ENCODE data around the gene COL25A1.
A peak's percentile ranks its signal among the peaks of the same experiment; 100 is the strongest.
"Not testable (repeated sequence)": the region's sequence is repeated elsewhere in the genome, so short reads cannot be mapped to it uniquely, and the experiment has no call there.

COL25A1 gene

DNA sequence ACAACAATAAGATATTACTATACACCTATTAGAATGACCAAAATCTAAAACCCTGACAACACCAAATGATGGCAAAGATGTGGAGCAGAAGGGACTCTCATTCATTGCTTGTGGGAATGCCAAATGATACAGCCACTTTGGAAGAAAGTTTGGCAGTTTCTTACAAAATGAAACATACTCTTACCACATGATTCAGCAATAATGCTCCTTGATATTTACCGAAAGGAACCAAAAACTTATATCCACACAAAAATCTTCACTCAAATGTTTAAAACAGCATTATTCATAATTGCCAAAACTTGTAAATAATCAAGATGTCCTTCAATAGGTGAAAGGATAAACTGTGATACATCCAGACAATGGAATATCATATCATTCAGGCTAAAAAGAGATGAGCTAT, 180.9 kb downstream of the COL25A1 start:
- DNase-seq = no peak

DNA sequence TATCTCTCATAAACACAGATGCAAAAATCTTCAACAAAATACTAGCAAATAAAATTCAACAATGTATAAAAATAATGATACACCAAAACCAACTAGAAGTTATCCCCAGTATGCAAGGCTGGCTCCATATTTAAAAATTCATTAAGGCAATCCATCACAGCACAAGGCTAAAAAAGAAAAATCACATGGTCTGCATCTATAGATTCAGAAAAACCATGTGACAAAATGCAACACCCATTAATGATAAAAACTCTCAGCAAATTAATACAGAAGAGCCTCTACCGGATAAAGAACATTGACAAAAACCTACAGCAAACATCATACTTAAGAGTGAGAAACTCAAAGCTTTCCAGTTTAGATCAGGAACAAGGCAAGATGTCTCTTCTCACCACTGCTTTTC, 182.6 kb downstream of the COL25A1 start:
- DNase-seq = no peak

DNA sequence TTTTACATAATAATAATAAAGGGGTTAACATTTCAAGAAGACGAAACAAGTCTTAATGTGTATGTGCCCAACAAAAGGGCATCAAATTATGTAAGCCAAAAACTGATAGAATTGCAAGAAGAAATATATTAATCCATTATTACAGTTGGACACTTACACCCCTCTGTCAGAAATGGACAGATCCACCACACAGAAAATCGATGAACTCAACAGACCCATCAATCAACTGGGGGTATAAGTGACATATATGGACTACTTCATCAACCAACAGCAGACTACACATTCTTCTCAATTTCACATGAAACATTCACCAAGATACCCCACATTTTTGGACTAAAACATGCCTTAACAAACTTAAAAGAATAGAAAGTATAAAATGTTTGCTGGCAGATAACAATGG, 183.8 kb downstream of the COL25A1 start:
- DNase-seq = no peak

DNA sequence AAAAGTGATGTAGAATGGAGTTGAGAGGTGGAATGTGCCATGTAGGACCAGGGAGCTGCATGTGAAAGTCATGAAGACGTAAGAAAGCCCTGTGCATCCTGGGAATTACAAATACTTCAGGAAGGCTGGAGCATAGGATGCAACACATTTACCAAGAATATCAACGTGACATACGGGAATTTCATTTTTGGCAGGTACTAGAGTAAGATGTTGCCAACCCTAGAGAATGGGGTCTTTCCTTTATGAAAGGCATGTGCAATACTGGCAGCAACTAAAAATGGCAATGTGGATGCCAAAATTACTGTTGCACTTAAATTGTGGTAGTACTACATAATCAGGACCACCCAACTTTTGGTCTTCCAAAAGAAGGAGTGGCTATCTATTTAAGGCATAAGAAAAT, 188.0 kb downstream of the COL25A1 start:
- no peak for DNase-seq

DNA sequence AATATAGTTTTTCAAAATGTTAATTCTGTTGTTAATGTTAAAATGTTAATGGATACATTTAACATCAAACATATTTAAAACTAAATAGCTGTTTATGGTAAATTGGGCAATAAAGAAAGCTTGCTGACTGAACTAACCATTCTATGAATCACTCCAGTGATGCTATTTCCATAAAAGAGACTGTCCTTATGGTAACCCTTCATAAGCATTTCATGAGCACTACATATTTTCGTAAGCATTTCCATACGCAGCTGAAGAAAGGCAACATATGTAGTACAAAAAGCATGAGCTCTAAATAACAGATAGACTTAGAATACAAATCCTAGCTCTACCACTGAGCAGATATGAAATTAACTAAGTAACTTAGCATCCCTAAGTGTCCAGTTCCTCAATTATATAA, 188.9 kb downstream of the COL25A1 start:
- no peak for DNase-seq

DNA sequence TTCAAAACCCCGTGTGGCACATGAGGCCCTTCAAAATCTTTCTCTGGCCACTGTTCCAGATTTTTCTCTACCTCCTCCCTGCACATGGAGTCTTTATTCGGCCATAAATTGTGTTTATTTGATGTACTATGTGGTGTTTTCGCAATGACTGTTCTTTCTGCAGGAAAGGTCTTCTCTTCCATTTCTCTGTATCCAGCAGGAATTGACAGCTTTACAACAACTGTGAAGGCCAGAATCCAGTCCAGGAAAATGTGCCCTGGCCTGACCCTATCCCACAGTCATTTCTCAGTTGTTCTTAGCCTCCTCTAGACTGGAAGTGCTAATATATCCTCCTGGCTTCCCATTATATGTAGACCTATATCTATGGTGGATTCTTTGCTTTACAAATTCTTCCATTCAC, 191.4 kb downstream of the COL25A1 start:
- no peak for DNase-seq

DNA sequence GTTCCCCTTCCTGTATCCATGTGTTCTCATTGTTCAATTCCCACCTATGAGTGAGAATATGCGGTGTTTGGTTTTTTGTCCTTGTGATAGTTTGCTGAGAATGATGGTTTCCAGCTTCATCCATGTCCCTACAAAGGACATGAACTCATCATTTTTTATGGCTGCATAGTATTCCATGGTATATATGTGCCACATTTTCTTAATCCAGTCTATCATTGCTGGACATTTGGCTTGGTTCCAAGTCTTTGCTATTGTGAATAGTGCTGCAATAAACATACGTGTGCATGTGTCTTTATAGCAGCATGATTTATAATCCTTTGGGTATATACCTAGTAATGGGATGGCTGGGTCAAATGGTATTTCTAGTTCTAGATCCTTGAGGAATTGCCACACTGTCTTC, 194.2 kb downstream of the COL25A1 start:
- not testable (repeated sequence) for DNase-seq

DNA sequence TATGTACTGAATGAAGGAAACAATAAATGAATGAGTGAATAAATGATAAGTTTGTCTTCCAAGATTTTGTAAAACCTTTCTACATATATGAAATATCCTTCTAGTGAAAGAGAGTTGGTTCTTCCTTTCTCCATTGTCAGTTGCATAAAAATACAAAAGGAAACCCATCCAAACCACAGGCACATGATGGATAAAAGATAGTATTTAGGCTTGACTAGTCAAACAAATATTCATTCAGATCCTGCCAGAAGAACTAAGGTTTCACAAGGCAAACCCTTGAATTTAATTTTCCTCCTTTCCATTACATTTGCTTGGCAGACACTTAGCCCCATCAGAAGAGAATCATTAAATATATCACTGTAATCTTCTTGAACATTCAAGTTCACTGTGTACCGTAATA, 208.4 kb downstream of the COL25A1 start:
- no peak for DNase-seq

DNA sequence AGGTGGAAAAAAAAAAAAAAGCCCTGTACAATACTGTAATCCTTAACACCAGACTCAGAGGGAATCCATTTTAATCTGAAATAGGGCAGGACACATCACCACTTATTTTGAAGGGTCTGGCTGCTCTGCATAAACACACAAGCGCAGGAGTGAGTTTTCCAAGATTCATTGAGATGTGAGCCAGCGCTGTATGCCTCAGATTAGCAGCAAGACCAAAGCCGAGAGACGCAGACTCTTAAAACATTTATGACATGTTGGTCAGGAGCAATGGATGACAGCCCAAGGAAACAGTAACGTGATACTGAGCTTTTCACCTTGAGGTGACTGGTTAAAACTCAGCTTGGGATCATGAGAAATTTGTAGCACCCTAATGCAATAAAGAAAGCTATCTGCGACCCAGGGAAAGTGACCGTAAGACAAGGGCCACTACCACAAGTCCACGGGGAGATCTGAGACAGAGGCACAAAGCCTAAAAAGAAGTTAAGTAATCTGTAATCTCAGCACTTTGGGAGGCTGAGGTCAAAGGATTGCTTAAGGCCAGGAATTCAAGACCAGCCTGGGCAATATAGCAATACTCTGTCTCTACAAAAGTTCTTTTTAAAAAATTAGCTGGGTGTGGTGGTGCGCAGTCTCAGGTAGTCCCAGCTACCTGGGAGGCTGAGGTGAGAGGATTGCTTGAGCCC, 210.6 kb downstream of the COL25A1 start:
- DNase-seq = no peak

DNA sequence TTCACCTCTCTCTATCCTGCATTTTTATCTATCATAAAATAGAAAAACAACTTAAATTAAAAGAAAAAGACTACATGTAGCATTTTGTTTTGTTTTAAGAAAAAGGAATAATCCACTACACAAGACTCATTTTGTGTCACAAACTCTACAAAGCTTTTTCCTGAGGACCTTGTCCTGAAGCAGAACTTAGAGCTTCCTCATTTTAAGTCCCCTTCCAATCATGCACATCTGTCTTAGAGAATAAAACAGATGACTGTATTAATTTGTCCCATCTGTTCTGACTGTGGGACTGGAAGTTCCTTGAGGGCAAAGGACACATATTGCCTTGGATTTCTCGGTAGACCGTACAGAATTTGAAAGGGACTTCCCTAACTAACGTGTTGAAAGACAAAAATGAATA, 218.5 kb downstream of the COL25A1 start:
- no peak for DNase-seq

DNA sequence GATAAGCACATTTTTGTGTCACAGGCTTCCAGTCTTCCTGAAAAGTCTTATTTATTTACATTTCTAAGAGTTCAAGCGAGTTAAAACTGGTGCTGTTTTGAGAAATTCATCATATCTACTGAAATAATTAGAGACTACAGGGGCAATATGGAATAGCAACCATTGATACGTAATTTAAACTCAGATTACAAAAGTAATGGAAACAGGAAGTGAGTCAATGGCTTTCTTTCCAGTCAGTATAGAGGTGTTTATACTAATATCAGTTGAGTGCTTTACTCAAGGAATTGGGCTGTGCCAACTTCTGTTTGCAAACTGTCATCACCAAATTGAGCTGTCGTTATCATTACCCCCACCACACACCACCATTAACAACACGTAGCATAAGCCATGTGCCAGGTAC, 222.7 kb downstream of the COL25A1 start:
- DNase-seq = no peak

DNA sequence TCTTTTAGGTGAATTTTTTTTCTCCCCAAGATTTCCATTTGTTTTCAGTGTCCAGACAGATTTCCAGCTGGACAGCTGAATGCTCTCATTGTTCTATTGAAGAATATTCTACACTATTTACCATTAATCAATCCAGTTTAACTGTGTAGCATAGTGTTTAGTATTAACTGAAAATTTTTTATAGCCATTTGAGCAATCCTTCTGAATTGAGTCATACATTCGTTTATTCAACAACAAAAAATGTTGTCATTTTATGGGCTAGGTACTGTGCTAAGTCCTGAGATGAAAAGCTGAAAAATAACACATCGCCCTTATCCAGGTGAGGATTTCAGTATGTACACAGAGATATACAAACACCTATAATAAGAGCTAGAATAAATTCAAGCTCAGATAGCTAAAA, 223.3 kb downstream of the COL25A1 start:
- DNase-seq = no peak

DNA sequence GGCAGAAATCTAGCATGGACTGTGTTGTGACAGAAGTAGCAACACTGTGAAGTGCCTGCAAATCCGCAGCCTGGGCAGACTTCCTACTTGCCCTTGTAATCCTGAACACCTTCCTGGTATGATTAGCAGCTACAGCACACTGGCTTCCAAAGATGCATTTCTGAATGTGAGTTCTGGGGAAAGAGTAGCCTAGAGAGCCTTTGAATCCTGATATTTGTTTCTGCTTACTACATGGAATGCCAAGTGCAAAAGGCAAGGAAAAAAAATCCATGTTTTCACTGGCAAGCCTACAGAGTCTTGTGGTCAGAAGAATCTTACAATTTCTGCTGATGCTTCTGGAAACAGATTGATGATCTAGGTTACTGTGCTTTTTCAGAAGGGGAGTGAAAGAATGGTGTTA, 223.7 kb downstream of the COL25A1 start:
- no peak for DNase-seq

DNA sequence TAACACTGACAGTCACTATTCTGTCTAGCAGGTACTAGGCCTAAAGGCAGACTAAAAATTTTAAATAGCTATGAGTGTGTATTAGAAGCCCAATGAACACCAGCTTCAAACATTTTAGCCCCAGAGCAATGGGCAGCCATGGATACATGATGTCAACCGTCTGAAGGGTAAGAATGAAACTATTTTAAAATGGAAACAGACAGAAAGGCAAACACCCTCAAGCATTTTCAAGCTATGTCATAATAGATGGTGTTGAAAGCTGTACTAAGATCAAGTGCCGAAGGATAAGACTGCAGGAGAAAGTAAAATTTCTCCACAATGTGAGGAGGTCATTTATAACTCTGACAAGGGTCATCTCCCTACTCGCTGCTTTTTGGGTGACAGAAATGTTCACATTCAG, 225.0 kb downstream of the COL25A1 start:
- no peak for DNase-seq

DNA sequence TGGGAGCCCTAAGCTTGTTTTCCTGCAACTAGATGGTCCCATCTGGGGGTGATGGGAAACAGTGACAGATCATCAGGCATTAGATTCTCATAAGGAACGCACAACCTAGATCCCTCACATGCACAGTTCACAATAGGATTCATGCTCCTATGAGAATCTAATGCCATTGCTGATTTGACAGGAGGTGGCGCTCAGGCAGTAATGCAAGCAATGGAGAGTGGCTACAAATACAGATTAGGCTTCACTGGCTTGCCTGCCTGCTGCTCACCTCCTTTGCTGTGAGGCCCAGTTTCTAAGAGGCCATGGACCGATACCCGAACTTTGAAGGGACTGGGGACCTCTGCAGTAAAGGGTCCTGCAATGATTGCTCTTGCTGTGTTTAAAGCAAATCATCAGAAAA, 225.7 kb downstream of the COL25A1 start:
- not testable (repeated sequence) for DNase-seq

DNA sequence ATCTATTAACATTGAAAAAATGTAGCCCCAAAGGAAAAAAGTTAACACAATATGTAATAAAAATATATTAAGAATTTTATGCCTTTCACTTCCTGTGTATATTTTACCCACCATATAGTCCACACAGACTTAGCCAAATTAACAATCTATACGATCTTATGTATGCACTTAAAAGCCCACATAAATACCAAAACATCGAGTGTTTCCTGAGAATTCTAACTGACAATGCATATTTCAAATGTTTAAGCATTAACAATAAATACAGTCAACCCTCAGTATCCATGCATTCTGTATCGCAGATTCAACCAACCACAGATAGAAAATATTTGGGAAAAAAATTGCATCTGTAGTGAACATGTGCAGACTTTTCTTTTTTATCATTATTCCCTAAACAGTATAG, 226.8 kb downstream of the COL25A1 start:
- DNase-seq = no peak

DNA sequence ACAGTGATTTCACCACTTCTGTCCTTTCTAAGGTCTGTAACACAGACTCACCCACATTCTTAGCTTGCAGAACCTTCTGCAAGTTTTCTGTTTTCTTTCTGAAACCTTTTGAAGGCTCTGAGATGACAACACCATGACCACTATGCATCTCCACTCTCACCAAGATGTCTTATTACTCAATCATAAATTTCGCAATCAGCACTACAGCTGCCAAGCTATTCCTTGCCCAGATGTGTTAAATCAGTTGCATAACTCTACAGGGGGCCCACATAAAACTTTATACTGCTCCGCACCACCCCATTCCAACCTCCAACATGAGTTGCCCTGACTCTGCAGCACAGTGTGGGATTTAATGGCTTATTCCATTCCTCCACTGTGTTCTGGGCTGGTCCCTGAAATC, 229.9 kb downstream of the COL25A1 start:
- DNase-seq = peak; percentile 8

DNA sequence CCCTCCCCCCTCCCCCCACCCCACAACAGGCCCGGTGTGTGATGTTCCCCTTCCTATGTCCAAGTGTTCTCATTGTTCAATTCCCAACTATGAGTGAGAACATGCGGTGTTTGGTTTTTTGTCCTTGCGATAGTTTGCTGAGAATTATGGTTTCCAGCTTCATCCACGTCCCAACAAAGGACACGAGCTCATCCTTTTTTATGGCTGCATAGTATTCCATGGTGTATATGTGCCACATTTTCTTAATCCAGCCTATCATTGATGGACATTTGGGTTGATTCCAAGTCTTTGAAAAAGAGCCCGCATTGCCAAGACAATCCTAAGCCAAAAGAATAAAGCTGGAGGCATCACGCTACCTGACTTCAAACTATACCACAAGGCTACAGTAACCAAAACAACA, 231.8 kb downstream of the COL25A1 start:
- DNase-seq = not testable (repeated sequence)

DNA sequence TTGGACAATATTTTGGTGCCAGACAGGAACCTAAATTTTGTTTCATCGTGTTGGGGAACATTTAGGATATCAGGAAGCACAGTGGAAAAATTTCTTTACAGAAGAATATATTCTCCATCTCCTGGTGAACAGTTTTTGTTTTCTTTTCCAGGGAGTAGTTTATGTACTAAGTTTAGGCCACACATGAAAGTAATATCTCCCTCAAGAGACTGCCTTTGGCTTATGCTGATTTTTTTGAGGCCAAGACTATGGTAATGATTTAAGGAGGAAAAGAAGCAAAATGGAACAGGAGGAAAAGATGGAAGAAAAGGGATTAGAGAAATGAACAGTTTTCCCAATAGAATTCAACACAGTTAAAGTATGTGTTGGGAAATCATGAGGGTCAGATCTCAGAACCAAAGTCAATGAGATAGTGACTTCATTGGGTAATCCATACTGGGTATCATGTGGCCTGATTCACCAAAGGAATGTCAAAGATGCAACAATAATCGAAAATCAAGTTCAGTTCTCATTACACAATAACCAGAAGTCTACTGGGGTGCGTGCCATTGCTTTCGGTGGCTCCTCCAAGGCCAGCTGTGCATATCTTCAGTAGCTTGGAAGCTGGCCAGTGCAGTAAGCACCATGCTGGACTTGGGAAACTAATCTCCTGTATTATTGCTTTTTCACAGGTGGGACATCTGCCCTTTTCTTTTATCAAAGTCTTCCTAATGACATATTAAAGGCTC, 234.8 kb downstream of the COL25A1 start:
- DNase-seq = no peak

DNA sequence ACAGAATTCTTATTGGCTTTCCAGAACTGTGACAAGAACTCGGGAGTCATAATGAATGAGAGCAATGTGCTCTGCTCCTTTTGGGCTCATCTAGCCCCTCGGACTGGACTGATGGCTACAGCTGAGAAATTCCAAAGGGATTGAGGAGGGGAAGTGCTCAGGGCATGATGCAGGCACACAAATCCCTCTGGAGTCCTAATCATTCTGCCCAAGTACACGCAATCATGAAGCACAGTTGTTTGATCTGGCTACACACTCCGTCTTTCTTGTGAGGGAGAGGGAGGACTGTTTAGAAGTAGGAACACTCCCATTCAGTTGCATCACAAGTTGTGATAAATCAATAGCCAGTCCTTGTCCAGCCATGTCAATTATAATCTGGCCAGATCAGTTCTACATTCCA, 237.5 kb downstream of the COL25A1 start:
- DNase-seq = no peak

DNA sequence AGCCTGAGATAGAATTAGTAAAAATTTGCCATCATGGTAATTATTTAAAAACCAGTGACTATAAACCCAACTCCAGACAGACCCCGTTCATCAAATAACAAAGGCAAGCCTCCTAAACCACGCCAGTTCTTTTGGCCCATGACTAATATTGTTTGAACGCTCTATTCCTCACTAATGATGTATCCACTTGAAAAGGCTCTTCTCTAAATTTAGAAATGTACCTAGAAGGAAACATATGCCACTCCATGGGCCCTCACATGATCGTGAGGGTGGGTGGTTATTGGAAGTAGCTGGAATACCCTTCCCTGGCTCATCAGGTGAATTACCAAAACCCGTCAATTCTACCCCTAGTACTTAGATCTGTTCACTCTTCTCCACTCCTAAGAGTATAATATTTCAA, 249.2 kb downstream of the COL25A1 start:
- DNase-seq = no peak

DNA sequence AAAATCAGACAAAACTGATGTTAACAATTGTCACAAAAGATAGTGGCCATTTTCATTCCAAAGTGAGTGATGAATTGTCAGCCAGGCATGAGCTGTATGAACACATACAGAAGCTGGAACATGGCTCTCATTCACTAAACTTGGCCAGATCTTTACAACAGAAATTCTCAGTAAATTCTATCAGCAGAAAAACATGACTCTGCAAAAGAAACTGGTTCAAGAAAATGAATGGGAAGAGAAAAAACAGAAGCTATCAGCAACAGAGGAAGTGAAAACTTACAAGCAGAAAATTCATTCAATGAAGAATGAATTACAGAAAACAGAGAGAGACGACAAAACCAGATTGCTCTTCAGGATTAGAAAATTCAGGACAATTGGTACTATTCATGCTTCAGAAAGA, 249.6 kb downstream of the COL25A1 start:
- DNase-seq = no peak

DNA sequence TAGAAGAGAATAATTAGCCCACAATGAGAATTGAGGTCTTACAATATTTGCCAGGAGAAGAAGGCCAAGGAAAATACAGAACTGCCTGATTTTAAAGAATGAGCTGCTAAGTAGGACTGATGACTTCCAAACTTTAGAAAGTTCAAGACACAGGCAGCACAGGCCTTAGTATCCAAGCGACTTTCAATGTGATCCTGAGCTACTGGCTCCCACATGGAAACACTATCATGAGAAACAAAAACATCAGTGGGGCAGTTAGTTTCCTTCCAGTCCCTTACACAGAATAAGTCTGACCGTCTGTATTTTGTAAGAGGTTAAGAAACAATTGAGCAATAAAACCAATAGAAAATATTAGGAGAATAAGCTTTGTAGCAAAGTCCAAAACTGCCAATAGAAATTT, 251.4 kb downstream of the COL25A1 start:
- no peak for DNase-seq

DNA sequence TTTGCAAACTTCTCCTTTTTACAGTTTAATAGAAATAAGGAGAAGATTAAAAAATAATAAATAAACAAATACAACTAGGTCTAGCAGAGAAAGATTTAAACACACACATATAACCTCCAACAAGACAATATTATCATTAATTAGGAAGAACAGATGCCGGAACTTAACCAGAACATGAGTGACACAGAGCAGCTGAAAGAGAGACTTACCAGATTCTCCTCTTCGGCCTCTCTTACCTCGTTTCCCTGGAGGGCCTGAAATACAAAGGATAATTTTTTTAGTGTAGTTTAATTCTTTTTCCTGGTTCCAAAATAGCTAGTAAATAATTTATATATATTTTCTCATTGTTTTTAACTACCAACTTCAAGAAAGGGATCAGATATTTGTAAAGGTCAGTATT, 252.5 kb downstream of the COL25A1 start:
- no peak for DNase-seq
